K562 (cell line): ENCODE data around the gene DPEP3. TPM values are rescaled to one million over a fixed set of nuclear protein-coding genes. Genes with fewer than 3 reads are reported as not detected.

Source experiments
- BCOR ChIP-seq: fragments of 450-650 bp; IDR thresholded peaks from 2 replicates; pipeline ENCODE4 v1.6.1; 2016
- CSDE1 ChIP-seq, 2 experiments: fragments of 450-650 bp; IDR thresholded peaks; 2 replicates each; pipeline ENCODE4 v1.6.1; 2016; ENCODE audit warnings: mild to moderate bottlenecking in 1 of 2
- DLX4 ChIP-seq: fragments of 250-450 bp; sonication (Bioruptor Pico); IDR thresholded peaks from 2 replicates; pipeline ENCODE4 v1.6.1; 2021; ENCODE audit warnings: mild to moderate bottlenecking
- GABPB1 ChIP-seq: sonication (generic); formaldehyde crosslinking; IDR thresholded peaks from 2 replicates; pipeline ENCODE4 v1.8.0; 2022; ENCODE audit warnings: mild to moderate bottlenecking, missing genetic modification reagents
- GTF2E2 ChIP-seq: fragments of 200-800 bp; sonication (Bioruptor generic); IDR thresholded peaks from 2 replicates; pipeline ENCODE4 v1.6.1; 2016; ENCODE audit warnings: missing genetic modification characterization, missing compliant biosample characterization
- HBP1 ChIP-seq: fragments of 450-650 bp; formaldehyde crosslinking; IDR thresholded peaks from 2 replicates; pipeline ENCODE4 v1.4.0; 2022; ENCODE audit warnings: missing genetic modification characterization
- MBD2 ChIP-seq: sonication (generic); IDR thresholded peaks from 2 replicates; pipeline ENCODE4 v1.6.1; 2016; ENCODE audit warnings: low read depth, borderline replicate concordance
- MITF ChIP-seq: IDR thresholded peaks from 2 replicates; pipeline ENCODE4 v1.6.1; 2014; ENCODE audit warnings: antibody characterized with exemption
- NR2C1 ChIP-seq, 2 experiments: fragments of 450-650 bp; IDR thresholded peaks; 2 replicates each; pipeline ENCODE4 v1.6.1; 2017; ENCODE audit warnings: mild to moderate bottlenecking in 2 of 2, antibody characterized with exemption in 1 of 2, inconsistent platforms in 1 of 2, missing compliant biosample characterization in 1 of 2, missing genetic modification characterization in 1 of 2
- NR2C2 ChIP-seq, 2 experiments: fragments of 200-800 bp in 1 of 2; sonication (Bioruptor generic) in 1 of 2; sonication (generic) in 1 of 2; formaldehyde crosslinking in 1 of 2; IDR thresholded peaks; 2 replicates each; pipeline versions ENCODE4 v1.6.1 to v1.8.0; 2016 to 2022; ENCODE audit warnings: mild to moderate bottlenecking in 1 of 2, missing compliant biosample characterization in 1 of 2, missing genetic modification characterization in 1 of 2, missing genetic modification reagents in 1 of 2
- SNAPC5 ChIP-seq: fragments of 250-450 bp; sonication (Bioruptor Pico); IDR thresholded peaks from 2 replicates; pipeline ENCODE4 v1.8.0; 2021; ENCODE audit warnings: moderate library complexity, mild to moderate bottlenecking, inconsistent platforms
- TCF15 ChIP-seq: fragments of 250-450 bp; sonication (Bioruptor Pico); IDR thresholded peaks from 2 replicates; pipeline ENCODE4 v1.8.0; 2022; ENCODE audit warnings: moderate library complexity, mild to moderate bottlenecking, inconsistent platforms
- THAP12 ChIP-seq: fragments of 250-450 bp; sonication (Bioruptor Pico); IDR thresholded peaks from 2 replicates; pipeline ENCODE4 v1.9.0; 2021; ENCODE audit warnings: mild to moderate bottlenecking, inconsistent platforms
- TRIM24 ChIP-seq, 2 experiments: fragments of 450-650 bp; IDR thresholded peaks; 2 replicates each; pipeline ENCODE4 v1.6.1; 2016
- ZBTB34 ChIP-seq: fragments of 250-450 bp; sonication (Bioruptor Pico); IDR thresholded peaks from 2 replicates; pipeline ENCODE4 v1.8.0; 2021; ENCODE audit warnings: mild to moderate bottlenecking, moderate library complexity
- ZNF23 ChIP-seq: fragments of 250-450 bp; sonication (Bioruptor Pico); IDR thresholded peaks from 2 replicates; pipeline ENCODE4 v1.4.0; 2020; ENCODE audit warnings: mild to moderate bottlenecking
- ZNF277 ChIP-seq: fragments of 250-450 bp; sonication (Bioruptor Pico); IDR thresholded peaks from 2 replicates; pipeline ENCODE4 v1.8.0; 2022; ENCODE audit warnings: inconsistent platforms, mild to moderate bottlenecking, moderate library complexity, borderline replicate concordance
- ZNF408 ChIP-seq: fragments of 250-450 bp; sonication (Bioruptor Pico); IDR thresholded peaks from 2 replicates; pipeline ENCODE4 v1.4.0; 2020; ENCODE audit warnings: low read depth, mild to moderate bottlenecking, moderate library complexity
- polyA plus RNA-seq, 8 experiments: library from polyadenylated mRNA; depleted of rRNA in 4 of 8; stranded (reverse) in 5 of 8; unstranded in 3 of 8; fragments of >200 nt; fragmentation: Nextera tagmentation in 2 of 8; fragmentation: Illumina TruSeq in 1 of 8; extraction: Ambion mirVana in 2 of 8; extraction: Trizol in 1 of 8; gene quantifications; 2 replicates each; pipeline versions ENCODE4 v1.2.1 to v1.2.3, GENCODE V29; 2011 to 2014; ENCODE audit warnings: inconsistent platforms in 1 of 8, missing spikeins in 1 of 8
- total RNA-seq, 7 experiments: library from RNA; depleted of rRNA in 6 of 7; stranded (reverse); fragments of >200 nt in 6 of 7; fragmentation: Illumina TruSeq in 2 of 7; extraction: Trizol in 2 of 7; gene quantifications; 2 replicates each; pipeline versions ENCODE4 v1.2.1 to v1.2.3, GENCODE V29; 2011 to 2021; ENCODE audit warnings: low replicate concordance in 1 of 7

DPEP3 gene
- total and polyA plus RNA-seq, 9 of the 15 experiments (the other 6 are each of a cell fraction or from before 2014, with no cell fraction given) = not detected

- no peak for TF ChIP-seq ZBTB34 (CRISPR knock-in tag)
- no peak for TF ChIP-seq TCF15 (CRISPR knock-in tag)
- no peak for TF ChIP-seq GTF2E2 (tag)
- TF ChIP-seq ZNF23 = no peak
- no peak for TF ChIP-seq ZNF408 (CRISPR knock-in tag)
- TF ChIP-seq THAP12 (CRISPR knock-in tag) = no peak; the same call in 1 of the 2 replicates
- TF ChIP-seq TRIM24 (IDR thresholded peaks at IDR 0.05) = no peak
- no peak for TF ChIP-seq SNAPC5
- TF ChIP-seq CSDE1 (IDR thresholded peaks at IDR 0.05) = no peak
- no peak for TF ChIP-seq DLX4 (CRISPR knock-in tag)
- TF ChIP-seq BCOR = no peak
- no peak for TF ChIP-seq GABPB1
- TF ChIP-seq MITF = no peak
- TF ChIP-seq NR2C1 (IDR thresholded peaks at IDR 0.05) = no peak; the same call in 1 of the 2 replicates
- peak; percentile 67 for TF ChIP-seq NR2C1 (tag; IDR thresholded peaks at IDR 0.05)
- no peak for TF ChIP-seq HBP1 (CRISPR knock-in tag)
- TF ChIP-seq NR2C2 (CRISPR knock-in tag; IDR thresholded peaks at IDR 0.05) = no peak
- TF ChIP-seq NR2C2 (tag; IDR thresholded peaks at IDR 0.05) = peak; percentile 84
- TF ChIP-seq ZNF277 = no peak
- TF ChIP-seq MBD2 = no peak
Observed at GRCh38 chr16:67936880-67937605, 43.3 kb downstream of the DPEP3 start (continued).
